Activated B cell treated with CpG ODN at 0.5 μM for 24 hours (primary cell): Measurements from ENCODE around the gene PIP4K2C. TPM values are rescaled to one million over a fixed set of nuclear protein-coding genes. Genes with fewer than 3 reads are reported as not detected.

Source experiments
- ATAC-seq: fragments of 200-7000 bp; cut with Tn5 transposase; one replicate; pipeline ENCODE4 v1.10.0; 2021; ENCODE audit warnings: low read depth, mild to moderate bottlenecking, moderate library complexity
- CTCF ChIA-PET: fragments of 350-600 bp; sonication (Branson Sonifier 250); formaldehyde crosslinking; loops from one replicate; lab custom pipeline; 2021; ENCODE audit warnings: antibody characterized with exemption; lab: Charles Lee
- POLR2A ChIA-PET: fragments of 350-600 bp; sonication (Branson Sonifier 250); formaldehyde crosslinking; loops from one replicate; lab custom pipeline; 2021; ENCODE audit warnings: antibody characterized with exemption; lab: Charles Lee
- DNase-seq: peaks from one replicate; pipeline ENCODE4 v3.0.0; 2022
- H3K27ac Mint-ChIP-seq: one replicate; pipeline ENCODE4 v1.8.0; 2020; ENCODE audit warnings: mixed read lengths
- H3K27me3 Mint-ChIP-seq: one replicate; pipeline ENCODE4 v1.8.0; 2021; ENCODE audit warnings: mixed read lengths
- H3K36me3 Mint-ChIP-seq: one replicate; pipeline ENCODE4 v1.8.0; 2021; ENCODE audit warnings: low read depth, mixed read lengths
- H3K4me1 Mint-ChIP-seq: one replicate; pipeline ENCODE4 v1.8.0; 2021; ENCODE audit warnings: mixed read lengths
- H3K4me3 Mint-ChIP-seq: one replicate; pipeline ENCODE4 v1.8.0; 2020; ENCODE audit warnings: mild to moderate bottlenecking, mixed read lengths
- H3K9me3 Mint-ChIP-seq: one replicate; pipeline ENCODE4 v1.8.0; 2020; ENCODE audit warnings: mixed read lengths
- intact Hi-C: fragments of 100-400 bp; cut with micrococcal nuclease; formaldehyde crosslinking; loops from one replicate; pipeline ENCODE4 v1.15.1; 2024
- total RNA-seq: library from RNA; stranded (reverse); gene quantifications from 2 replicates; pipeline ENCODE4 v1.2.3, GENCODE V29; 2022
- TF ChIP-seq, protein P1 (sequence below): fragments of 200-600 bp; IDR thresholded peaks from one replicate; pipeline ENCODE4 v1.8.0; 2022; ENCODE audit warnings: antibody characterized with exemption, mild to moderate bottlenecking

PIP4K2C gene
- total RNA-seq, 1 donor from 2014 or later: 16.5 TPM

DNA sequence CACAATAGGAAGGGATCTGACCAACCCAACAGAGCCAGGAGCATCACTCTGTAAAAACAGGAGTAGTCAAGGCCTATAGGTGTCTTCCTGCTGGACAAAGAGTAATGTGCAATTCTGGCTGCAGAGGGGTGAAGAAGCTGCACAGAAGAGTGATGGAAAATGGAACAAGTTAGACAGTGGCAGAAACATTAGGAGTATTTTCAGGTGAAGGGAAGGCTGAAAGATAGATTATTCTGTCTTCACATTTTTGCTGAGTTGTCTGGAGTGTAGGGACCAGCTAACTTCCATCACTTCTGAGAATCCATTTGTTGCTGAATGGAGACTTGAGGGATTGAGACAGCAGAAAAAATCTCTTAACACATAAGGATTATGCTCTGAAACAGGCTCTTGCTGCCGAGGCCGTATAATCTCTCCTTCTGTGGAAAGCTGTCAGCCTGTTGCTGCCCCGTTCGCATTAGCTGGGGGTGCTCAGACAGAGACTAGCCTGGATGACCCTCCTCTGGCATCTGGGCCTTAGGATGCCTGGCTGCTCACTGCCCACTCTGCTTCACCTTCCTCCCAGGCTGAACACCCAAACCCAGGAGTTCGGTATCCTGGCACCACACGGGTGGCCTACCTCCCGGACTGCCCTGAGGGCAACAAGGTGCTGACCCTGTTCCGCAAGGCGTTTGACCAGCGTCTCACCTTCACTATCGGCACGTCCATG is 17.1 kb downstream of the PIP4K2C start:
- peaks cover 29% of the 10 kb centered on the region for H3K4me1 Mint-ChIP-seq
- TF ChIP-seq, protein P1, sequence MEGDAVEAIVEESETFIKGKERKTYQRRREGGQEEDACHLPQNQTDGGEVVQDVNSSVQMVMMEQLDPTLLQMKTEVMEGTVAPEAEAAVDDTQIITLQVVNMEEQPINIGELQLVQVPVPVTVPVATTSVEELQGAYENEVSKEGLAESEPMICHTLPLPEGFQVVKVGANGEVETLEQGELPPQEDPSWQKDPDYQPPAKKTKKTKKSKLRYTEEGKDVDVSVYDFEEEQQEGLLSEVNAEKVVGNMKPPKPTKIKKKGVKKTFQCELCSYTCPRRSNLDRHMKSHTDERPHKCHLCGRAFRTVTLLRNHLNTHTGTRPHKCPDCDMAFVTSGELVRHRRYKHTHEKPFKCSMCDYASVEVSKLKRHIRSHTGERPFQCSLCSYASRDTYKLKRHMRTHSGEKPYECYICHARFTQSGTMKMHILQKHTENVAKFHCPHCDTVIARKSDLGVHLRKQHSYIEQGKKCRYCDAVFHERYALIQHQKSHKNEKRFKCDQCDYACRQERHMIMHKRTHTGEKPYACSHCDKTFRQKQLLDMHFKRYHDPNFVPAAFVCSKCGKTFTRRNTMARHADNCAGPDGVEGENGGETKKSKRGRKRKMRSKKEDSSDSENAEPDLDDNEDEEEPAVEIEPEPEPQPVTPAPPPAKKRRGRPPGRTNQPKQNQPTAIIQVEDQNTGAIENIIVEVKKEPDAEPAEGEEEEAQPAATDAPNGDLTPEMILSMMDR: no peak
- POLR2A ChIA-PET: no interaction called here
- H3K9me3 Mint-ChIP-seq: no peaks in the 10 kb centered on the region
- H3K36me3 Mint-ChIP-seq: no peaks in the 10 kb centered on the region
- intact Hi-C loops: no loop called here
- DNase-seq (no peak), ATAC-seq (no peak)
- H3K27me3 Mint-ChIP-seq: peaks cover 42% of the 10 kb centered on the region
- no peak overlapping the region for H3K27ac Mint-ChIP-seq
- CTCF ChIA-PET: no interaction called here
- no peak overlapping the region for H3K4me3 Mint-ChIP-seq

DNA sequence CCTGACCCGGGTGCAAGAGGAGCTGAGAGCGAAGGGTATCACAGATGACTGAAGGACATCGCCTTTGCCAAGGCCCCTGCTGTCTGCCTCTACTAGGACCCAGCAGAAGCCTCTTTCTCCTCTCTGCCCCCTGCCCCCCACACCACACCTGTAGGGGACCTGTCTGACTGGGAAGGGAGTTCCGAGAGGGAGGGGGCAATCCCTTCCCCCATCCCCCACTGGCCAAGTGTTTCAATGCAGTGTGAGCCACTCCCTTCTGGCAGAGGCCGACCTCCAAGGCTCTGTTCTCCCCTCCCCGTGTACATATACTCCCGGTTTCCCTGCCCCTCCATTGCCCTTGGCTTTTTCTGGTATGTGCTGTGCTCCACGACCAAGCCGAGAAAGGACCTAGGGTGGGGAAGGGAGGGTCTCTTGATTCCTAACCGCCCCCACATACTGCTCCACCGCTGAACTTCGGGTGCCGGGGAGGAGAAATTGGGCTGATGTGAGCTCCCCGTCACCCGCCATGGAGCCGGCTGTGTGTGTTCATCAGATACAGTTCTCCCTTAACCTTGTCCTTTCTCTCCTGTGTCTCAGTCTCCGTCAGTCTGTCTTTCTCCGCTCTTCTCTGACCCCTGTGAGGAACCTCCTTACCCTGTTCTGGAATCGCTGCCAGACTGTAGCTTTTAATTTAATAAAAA is 18.2 kb downstream of the PIP4K2C start:
- peaks cover 42% of the 10 kb centered on the region for H3K27me3 Mint-ChIP-seq
- no peak for DNase-seq
- no peak for ATAC-seq
- no peaks in the 10 kb centered on the region for H3K9me3 Mint-ChIP-seq
- H3K36me3 Mint-ChIP-seq: no peaks in the 10 kb centered on the region
- intact Hi-C loops: no loop called here
- TF ChIP-seq, protein P1: no peak
- ChIA-PET CTCF (interaction anchor here (1.0 kb wide), 1 partner anchor 26 kb away, joined by 3 read pairs; no protein-coding TSS in a partner anchor), POLR2A (interaction anchor here (0.7 kb wide), 1 partner anchor 25 kb away, joined by 4 read pairs; no protein-coding TSS in a partner anchor)
- H3K27ac Mint-ChIP-seq: no peak overlapping the region
- H3K4me3 Mint-ChIP-seq: no peak overlapping the region
- peaks cover 33% of the 10 kb centered on the region for H3K4me1 Mint-ChIP-seq

DNA sequence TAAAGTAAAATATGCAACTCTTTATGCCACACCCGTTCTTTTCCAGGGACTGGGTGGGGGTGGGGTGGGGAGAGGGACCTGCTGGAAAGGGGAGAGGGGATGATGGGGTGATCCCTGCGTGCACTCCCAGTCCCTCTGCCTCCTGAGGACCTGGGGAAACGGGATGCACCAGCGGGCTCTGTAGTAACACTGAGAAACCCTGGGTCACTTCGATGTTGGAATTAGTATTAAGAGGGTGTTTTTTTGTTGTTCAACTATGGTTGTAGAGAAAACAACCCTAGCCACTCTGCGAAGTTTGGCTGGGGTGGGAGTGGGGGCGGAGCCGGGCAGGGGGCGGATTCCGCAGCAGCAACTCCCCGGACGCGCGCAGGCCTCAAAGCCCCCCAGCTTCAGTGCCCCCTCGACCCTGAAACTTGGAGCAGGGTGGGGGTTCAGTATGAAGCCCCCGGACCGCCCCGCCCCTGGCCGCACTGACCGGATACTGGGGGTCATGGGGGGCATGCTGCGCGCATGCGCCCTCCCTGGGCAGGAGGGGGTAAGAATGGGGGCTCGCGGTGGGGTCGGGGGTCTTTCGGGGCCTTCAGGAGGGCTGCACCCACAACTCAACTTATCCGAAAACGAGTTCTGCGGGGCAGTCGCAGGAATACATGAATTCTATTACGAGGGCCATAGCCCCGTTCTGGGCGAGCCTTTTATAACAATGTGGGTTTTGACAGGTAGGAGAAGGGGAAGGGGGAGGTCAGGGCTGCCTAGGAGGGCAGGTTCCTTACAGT is 19.0 kb downstream of the PIP4K2C start:
- H3K9me3 Mint-ChIP-seq: no peaks in the 10 kb centered on the region
- H3K27me3 Mint-ChIP-seq: peaks cover 41% of the 10 kb centered on the region
- DNase-seq (no peak), ATAC-seq (no peak)
- peak overlapping the region; percentile 75 for H3K4me3 Mint-ChIP-seq
- POLR2A ChIA-PET: interaction anchor here (0.6 to 0.7 kb wide), 2 partner anchors 24 to 89 kb away, joined by 4 to 5 read pairs; no protein-coding TSS in a partner anchor
- H3K27ac Mint-ChIP-seq: no peak overlapping the region
- intact Hi-C loops: no loop called here
- H3K36me3 Mint-ChIP-seq: no peaks in the 10 kb centered on the region
- TF ChIP-seq, protein P1: no peak
- CTCF ChIA-PET: no interaction called here
- H3K4me1 Mint-ChIP-seq: peaks cover 36% of the 10 kb centered on the region

DNA sequence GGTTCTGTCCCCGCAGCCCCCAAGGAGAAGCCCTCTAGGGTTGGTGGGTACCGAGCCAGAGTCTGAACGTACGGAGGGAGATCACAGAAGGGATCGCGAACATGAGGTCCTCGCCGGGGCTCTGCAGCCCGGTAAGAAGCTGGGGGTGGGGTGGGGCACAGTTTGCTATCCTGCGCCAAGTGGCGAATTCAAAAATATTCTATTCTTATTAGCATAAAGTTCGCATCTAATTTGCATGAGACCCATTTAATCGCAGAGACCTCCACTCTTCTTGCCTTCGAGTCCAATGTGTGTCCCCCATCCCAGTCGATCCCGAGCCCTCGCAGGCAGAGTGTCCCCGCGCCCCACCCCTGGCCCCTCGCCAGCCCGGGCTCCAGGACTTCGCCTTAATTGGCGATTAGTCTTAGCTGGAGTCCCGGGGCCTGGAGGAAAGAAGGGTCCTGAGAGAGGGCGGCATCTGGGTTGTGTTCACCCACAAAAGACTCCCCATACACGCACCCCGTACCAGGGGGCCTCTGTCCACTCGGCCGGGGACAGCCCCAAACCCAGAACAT is 19.6 kb downstream of the PIP4K2C start:
- Mint-ChIP-seq H3K27ac (no peak overlapping the region), H3K4me3 (peak overlapping the region; percentile 75), H3K27me3 (peaks cover 35% of the 10 kb centered on the region), H3K4me1 (peaks cover 38% of the 10 kb centered on the region), H3K36me3 (no peaks in the 10 kb centered on the region), H3K9me3 (no peaks in the 10 kb centered on the region)
- ATAC-seq: no peak
- TF ChIP-seq, protein P1: no peak
- ChIA-PET POLR2A (interaction anchor here (0.6 kb wide), 1 partner anchor 90 kb away, joined by 5 read pairs; no protein-coding TSS in a partner anchor), CTCF (no interaction called here)
- intact Hi-C loops: loop anchor here (1.0 kb wide), 1 partner anchor 11 kb away; no protein-coding TSS in a partner anchor
- no peak for DNase-seq
